ENCODE results near the gene TMEM52B.
"Not testable (repeated sequence)": the region's sequence is repeated elsewhere in the genome, so short reads cannot be mapped to it uniquely, and the experiment has no call there.

TMEM52B gene

GRCh38 chr12:10171973-10172728 lies 6.7 kb upstream of the TMEM52B start, which contains the start of gene OLR1:
Gene OLR1, minus strand, starts transcription at chr12:10172132. Its CDS starts 55 bp downstream, at chr12:10172077.
- no peak for DNase-seq

DNA sequence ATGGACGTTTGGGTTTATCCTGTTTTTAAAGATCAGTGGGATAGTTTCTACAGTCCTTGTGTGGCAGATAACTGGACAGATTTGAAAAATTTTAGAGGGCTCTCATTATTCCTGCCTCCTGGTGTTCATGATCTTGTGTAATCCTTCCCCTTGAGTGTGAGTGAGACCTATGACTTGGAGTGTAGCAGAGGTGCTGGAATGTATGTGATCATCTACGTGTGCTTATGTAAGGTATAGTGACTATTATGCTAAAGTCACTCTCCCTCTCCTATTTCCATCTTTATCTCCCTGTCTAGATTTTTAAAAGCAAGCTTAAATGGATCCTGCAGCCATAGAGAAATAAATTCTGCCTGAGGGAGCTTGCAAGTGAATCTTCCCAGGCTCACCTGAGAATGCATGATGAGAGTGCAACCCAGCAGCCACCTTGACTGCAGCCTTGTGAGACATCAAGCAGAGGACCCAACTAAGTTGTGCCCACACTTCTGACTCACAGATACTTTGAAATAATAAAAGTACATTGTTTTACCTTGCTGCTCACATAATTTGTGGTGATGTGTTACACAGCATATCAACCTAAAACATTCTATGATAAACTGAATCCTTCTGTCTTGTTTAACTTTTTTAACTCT lies 3.7 kb upstream of the TMEM52B start:
- DNase-seq = no peak

GRCh38 chr12:10175846-10176636 lies 2.8 kb upstream of the TMEM52B start:
- no peak for DNase-seq

DNA sequence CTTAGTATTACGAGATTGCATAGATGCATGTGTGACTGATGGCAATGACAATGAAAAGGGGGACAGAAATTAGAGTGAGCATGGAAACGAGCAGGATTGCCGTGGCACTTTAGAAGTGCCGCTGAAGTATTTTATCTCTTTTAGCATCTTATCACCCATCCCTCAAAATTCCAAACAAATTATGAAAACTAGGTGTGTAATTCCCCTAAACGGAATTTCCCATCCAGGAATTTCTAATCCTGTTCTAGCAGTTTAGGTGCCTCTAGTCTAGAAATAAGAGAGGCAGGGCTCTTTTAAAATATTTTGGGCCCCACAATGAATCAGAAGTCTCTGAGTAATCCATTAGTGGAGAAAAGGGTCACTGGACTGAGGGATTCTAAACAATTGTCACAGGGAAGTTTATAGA lies 947 bp downstream of the TMEM52B start:
- DNase-seq = no peak

- DNase-seq = no peak
These were observed 3.7 kb downstream of the TMEM52B start for GRCh38 chr12:10182354-10183049.

- no peak for DNase-seq
These were observed 5.5 kb downstream of the TMEM52B start for GRCh38 chr12:10184261-10184843.

DNA sequence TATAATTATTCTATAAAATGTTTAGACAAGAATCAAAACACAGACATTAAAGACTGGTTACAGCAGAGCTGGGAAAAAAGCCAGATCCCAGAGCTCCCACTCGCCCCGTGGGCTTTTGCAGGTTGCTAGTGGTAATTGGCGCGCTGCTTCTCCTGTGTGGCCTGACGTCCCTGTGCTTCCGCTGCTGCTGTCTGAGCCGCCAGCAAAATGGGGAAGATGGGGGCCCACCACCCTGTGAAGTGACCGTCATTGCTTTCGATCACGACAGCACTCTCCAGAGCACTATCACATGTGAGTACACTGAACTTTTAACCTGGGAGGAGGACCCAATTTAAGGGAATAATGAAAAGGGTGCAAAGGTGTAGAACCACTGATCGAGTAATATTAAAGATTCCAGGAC lies 7.5 kb downstream of the TMEM52B start:
- DNase-seq = no peak

- DNase-seq = not testable (repeated sequence)
These were observed 8.1 kb downstream of the TMEM52B start for GRCh38 chr12:10186958-10187357.

GRCh38 chr12:10189653-10190052 lies 10.8 kb downstream of the TMEM52B start:
- no peak for DNase-seq

DNA sequence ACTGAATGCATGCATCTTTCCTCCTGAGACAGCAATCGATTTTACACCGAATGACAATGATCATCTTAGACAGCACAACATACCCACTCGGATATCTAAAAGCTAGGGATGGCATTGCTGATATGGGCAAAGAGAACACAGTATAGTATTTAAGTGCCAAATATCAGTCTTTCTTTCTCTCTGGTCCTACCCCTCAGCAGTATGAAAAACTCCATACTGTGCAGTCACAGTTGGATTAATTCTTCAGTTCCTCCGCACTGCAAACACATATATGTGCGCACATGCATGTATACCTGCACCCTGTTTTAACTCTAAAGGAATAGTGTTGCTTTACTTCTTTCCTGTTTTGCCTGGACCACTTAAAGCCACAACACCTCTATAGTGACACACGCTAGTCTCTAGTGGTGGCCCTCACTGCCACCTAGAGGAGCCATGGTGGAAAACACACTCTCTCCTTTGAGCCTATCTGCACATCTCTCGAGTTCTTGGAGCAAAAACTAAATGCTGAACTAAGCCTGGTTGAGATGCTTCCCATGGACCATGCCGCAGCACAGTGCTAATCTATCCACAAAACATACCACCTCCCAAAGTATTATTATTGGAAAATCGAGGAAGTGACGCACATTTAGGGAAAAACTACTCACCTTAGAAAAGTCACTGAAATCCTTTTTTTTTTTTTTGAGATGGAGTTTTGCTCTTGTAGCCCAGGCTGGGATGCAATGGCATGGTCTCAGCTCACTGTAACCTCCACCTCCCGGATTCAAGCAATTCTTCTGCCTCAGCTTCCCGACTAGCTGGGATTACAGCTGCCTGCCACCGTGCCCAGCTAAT lies 11.9 kb downstream of the TMEM52B start:
- DNase-seq = peak; percentile 61

DNA sequence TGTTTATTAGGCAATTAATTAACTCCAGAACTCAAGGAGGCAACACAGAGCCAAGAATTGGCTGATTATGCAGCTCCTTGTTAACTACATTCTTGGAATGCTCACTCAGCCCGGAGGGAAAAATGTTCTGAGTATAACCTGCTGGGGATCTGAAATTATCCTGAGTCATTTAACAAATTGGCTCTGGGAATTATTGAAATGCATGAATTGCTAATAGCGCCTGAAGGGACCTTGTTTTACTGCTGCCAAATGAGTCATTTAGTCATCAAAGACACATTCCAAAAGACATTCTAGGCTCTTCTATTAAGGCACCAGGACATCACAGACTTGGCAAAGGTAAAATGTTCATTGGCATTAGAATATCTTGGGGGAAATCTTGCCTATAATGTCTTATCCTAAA lies 13.0 kb downstream of the TMEM52B start:
- DNase-seq = no peak

GRCh38 chr12:10194160-10194670 lies 15.4 kb downstream of the TMEM52B start:
- DNase-seq = no peak

DNA sequence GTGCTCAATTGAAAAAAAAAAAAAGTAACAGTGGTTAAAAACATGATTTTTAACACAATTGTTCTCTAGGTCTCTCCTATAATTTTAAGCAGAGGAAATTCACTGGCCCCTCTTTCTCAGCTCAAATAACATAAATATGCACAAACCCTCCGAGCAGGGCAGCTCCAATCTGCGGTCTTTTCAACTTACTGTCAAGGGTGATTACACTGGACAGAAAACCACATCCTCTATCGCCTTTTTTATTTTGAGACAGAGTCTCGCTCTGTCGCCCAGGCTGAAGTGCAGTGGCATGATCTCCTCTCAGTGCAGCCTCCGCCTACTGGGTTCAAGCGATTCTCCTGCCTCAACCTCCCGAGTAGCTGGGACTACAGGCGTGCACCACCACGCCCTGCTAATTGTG lies 17.4 kb downstream of the TMEM52B start:
- DNase-seq = no peak

- DNase-seq = no peak
These were observed 19.0 kb downstream of the TMEM52B start for GRCh38 chr12:10197879-10198278.

GRCh38 chr12:10204495-10204894 lies 25.7 kb downstream of the TMEM52B start:
- not testable (repeated sequence) for DNase-seq

GRCh38 chr12:10205220-10205807 lies 26.5 kb downstream of the TMEM52B start:
- no peak for DNase-seq

- no peak for DNase-seq
These were observed 28.3 kb downstream of the TMEM52B start for GRCh38 chr12:10207136-10207535.

- no peak for DNase-seq
These were observed 31.4 kb downstream of the TMEM52B start for GRCh38 chr12:10210225-10210624.

DNA sequence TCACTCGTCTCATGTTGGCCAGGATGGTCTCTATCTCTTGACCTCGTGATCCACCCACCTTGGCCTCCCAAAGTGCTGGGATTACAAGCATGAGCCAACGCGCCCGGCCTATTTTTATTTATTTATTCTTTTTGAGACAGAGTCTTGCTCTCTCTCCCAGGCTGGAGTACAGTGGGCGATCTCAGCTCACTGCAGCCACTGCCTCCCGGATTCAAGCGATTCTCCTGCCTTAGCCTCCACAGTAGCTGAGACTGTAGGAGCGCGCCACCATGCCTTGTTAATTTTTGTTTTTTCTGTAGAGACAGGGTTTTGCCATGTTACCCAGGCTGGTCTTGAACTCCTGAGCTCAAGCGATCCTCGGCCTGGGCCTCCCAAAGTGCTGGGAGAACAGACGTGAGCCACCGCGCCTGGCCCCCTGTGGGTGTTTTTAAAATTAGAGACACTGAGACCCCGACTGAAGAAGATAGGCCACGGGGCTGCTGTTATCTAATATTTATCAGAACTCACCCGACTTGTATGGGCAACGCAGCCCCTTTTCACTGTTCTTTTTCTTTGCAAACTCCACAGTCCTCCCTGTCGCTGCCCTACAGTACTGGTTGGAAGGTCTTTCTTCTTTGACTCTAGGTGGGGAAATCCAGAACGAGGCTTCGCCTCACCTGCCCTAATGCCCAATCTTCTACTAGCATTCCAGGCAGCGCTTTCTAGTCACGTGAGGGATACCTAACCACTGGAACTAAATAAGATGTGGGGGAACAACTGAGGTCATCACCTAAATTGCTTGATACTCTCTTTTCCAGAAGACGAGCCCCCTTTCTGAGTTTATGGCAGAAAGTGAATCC lies 32.5 kb downstream of the TMEM52B start:
- no peak for DNase-seq
